HS-5 (cell line): ENCODE results near the gene FOXP2.
A peak's percentile ranks its signal among the peaks of the same experiment; 100 is the strongest.
"Not testable (repeated sequence)": the region's sequence is repeated elsewhere in the genome, so short reads cannot be mapped to it uniquely, and the experiment has no call there.

ENCODE experiments used
- DNase-seq: peaks from one replicate; pipeline ENCODE4 v3.0.0-alpha.2; 2012; ENCODE audit warnings: low read depth

The FOXP2 gene

GRCh38 chr7:114414156-114415063 is at the start of gene FOXP2:
Gene FOXP2 (plus strand): TSS chr7:114414815. CDS start chr7:114426512, 11,697 bp downstream.
- no peak for DNase-seq

- no peak for DNase-seq
These were observed 48.8 kb upstream of the FOXP2 start for GRCh38 chr7:114365791-114366190.

GRCh38 chr7:114368492-114368891 is 46.1 kb upstream of the FOXP2 start:
- no peak for DNase-seq

- DNase-seq, result no peak
These were observed 45.3 kb upstream of the FOXP2 start for GRCh38 chr7:114369294-114369693.

GRCh38 chr7:114372619-114373018 is 42.0 kb upstream of the FOXP2 start:
- no peak for DNase-seq

- DNase-seq, result no peak
These were observed 38.7 kb upstream of the FOXP2 start for GRCh38 chr7:114375907-114376306.

GRCh38 chr7:114383946-114384345 is 30.7 kb upstream of the FOXP2 start:
- DNase-seq, result not testable (repeated sequence)

GRCh38 chr7:114384346-114384745 is 30.3 kb upstream of the FOXP2 start:
- DNase-seq, result not testable (repeated sequence)

- DNase-seq, result no peak
These were observed 26.6 kb upstream of the FOXP2 start for GRCh38 chr7:114388021-114388420.

- DNase-seq, result no peak
These were observed 21.9 kb upstream of the FOXP2 start for GRCh38 chr7:114392686-114393085.

GRCh38 chr7:114402876-114403635 is 11.6 kb upstream of the FOXP2 start:
- DNase-seq, result no peak

- no peak for DNase-seq
These were observed 9.2 kb upstream of the FOXP2 start for GRCh38 chr7:114405427-114405826.

- peak; percentile 29 for DNase-seq
These were observed 4.9 kb upstream of the FOXP2 start for GRCh38 chr7:114409750-114410149.

- no peak for DNase-seq
These were observed 2.1 kb upstream of the FOXP2 start for GRCh38 chr7:114412548-114412947.

- DNase-seq, result no peak
These were observed 857 bp upstream of the FOXP2 start for GRCh38 chr7:114413761-114414155.

GRCh38 chr7:114415064-114415989 is 712 bp downstream of the FOXP2 start:
- DNase-seq, result no peak

GRCh38 chr7:114416129-114416990 is 1.7 kb downstream of the FOXP2 start:
- no peak for DNase-seq

- DNase-seq, result no peak
These were observed 2.7 kb downstream of the FOXP2 start for GRCh38 chr7:114417290-114417689.

GRCh38 chr7:114418117-114418516 is 3.5 kb downstream of the FOXP2 start:
- no peak for DNase-seq

- no peak for DNase-seq
These were observed 5.0 kb downstream of the FOXP2 start for GRCh38 chr7:114419441-114420272.
